ENCODE measurements around the gene CHMP2A. TPM values are rescaled to one million over a fixed set of nuclear protein-coding genes. Genes with fewer than 3 reads are reported as not detected.

The CHMP2A gene
- total and polyA plus RNA-seq, 2 donors (not counting 1 experiment from before 2014, with no cell fraction given): 62.5 to 97.5 TPM

DNA sequence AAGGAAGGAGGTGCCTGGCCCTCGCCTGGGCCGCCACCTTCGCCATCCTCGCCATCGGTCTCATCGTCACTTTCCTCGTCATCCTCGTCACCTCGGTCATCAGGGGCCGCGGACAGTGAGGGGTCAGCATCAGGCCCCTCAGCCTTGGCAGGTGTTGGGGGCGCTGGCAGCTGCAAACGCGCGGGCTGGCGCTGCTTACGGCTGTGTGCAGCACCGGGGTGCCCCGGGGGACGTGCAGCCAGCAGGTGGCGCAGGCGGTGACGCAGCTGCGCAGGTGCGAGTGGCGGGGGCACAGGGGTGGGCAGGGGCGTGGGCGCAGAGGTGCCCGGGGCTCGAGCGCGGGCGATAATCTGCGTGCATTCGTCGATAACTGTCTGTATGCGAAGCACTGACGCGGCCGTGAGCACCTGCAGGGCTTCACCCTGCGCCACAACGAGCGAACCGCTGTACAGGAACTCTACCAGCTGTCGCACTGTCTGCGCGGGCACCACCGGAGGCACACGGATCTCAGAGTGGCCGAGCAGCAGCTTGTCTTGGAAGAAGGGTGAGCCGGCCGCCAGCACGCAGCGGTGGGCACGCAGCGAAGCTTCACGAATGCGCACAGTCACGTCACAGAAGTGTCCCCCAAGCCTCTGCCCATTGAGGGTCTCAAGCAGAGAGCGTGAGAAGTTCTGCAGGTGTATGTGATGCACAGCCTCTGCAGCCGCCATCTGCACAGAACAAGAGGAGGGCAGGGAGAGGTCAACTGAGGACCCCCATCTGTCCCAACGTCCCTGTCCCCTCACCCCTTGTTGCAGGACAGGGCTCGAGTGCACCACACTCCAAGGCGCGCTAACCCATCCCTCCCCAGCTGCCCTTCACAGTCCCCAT lies 37.7 kb downstream of the CHMP2A start:
- Mint-ChIP-seq H3K4me1 (peaks cover 50% of the 10 kb centered on the region), H3K27ac (no peak overlapping the region)
- intact Hi-C loops (cut with micrococcal nuclease): no loop called here

More for the DNA sequence above, 37.7 kb downstream of the CHMP2A start:
- H3K4me3 ChIP-seq (ENCODE audit: control extremely low read depth in 1 of 5, extremely low read depth in 1 of 5, insufficient read depth in 1 of 5, low read depth in 2 of 5, low read length in 4 of 5): no peak overlapping the region
- H3K36me3 ChIP-seq (replicated peaks in 1 of 2; ENCODE audit: control extremely low read depth in 1 of 2, control insufficient read depth in 1 of 2, extremely low read depth in 1 of 2, insufficient read depth in 2 of 2, low read length in 1 of 2): peaks cover 0 to 12% of the 10 kb centered on the region in 2 experiments
- no peaks in the 10 kb centered on the region for H3K9me3 ChIP-seq (ENCODE audit: control extremely low read depth in 1 of 3, control insufficient read depth in 2 of 3, insufficient read depth in 1 of 3, low read length in 2 of 3)
- ATAC-seq (ENCODE audit: low read depth) (no peak), DNase-seq (no peak)
- no peak overlapping the region for H3K27ac ChIP-seq (ENCODE audit: low read length in 2 of 2)
- Mint-ChIP-seq H3K4me3 (peak overlapping the region; percentile 98), H3K9me3 (ENCODE audit: insufficient read depth) (no peaks in the 10 kb centered on the region), H3K27me3 (no peaks in the 10 kb centered on the region)
- 98% methylated on average over 64 of the region's 65 CpGs for WGBS (ENCODE audit: insufficient coverage)
- ChIA-PET CTCF (interaction anchor here (1.3 to 1.8 kb wide), 2 partner anchors 64 to 187 kb away, joined by 4 read pairs; no protein-coding TSS in a partner anchor), POLR2A (no interaction called here)
- no peak overlapping the region for H2AFZ ChIP-seq (ENCODE audit: insufficient read depth, low read depth, low read length, poor library complexity, severe bottlenecking)
- H3K9ac ChIP-seq (ENCODE audit: low read length): no peak overlapping the region
- no peaks in the 10 kb centered on the region for H3K27me3 ChIP-seq (replicated peaks in 1 of 4; ENCODE audit: control extremely low read depth in 1 of 4, control insufficient read depth in 3 of 4, insufficient read depth in 4 of 4, low read length in 3 of 4)
- H3K4me1 ChIP-seq (ENCODE audit: control insufficient read depth in 2 of 2, insufficient read depth in 2 of 2, low read length in 2 of 2): peaks cover 26 to 41% of the 10 kb centered on the region in 2 donors
- peaks cover 50% of the 10 kb centered on the region for H3K79me2 ChIP-seq (ENCODE audit: control insufficient read depth, insufficient read depth, low read length)
- TF ChIP-seq CTCF (IDR thresholded peaks at IDR 0.05) (no peak), EZH2 (IDR thresholded peaks at IDR 0.05; ENCODE audit: borderline replicate concordance, insufficient read depth, low read depth, low read length, poor library complexity, severe bottlenecking) (no peak)
- H4K20me1 ChIP-seq (ENCODE audit: control insufficient read depth, insufficient read depth, low read length, poor library complexity, severe bottlenecking): peaks cover 61% of the 10 kb centered on the region
- H3K4me2 ChIP-seq (replicated peaks; ENCODE audit: low read depth, low read length, poor library complexity, severe bottlenecking): no peak overlapping the region

Measured in B cell (primary cell).